GM03348 (cell line): Measurements from ENCODE around the gene WDR90.

Source experiments
- DNase-seq: peaks from one replicate; pipeline ENCODE4 v3.0.0; 2012; ENCODE audit warnings: low spot score

The WDR90 gene

GRCh38 chr16:660459-661183 lies 11.5 kb downstream of the WDR90 start:
- peak; percentile 79 for DNase-seq

- no peak for DNase-seq
Observed at GRCh38 chr16:661184-661821, 12.1 kb downstream of the WDR90 start.

- DNase-seq = no peak
Observed at GRCh38 chr16:662095-662494, 12.9 kb downstream of the WDR90 start.

- DNase-seq = no peak
Observed at GRCh38 chr16:662597-662996, 13.4 kb downstream of the WDR90 start.

- DNase-seq = no peak
Observed at GRCh38 chr16:666572-666971, 17.4 kb downstream of the WDR90 start.

GRCh38 chr16:667113-667779 lies 18.1 kb downstream of the WDR90 start:
- DNase-seq = no peak

- DNase-seq = peak; percentile 96
Observed at GRCh38 chr16:667780-668518, 18.8 kb downstream of the WDR90 start, which contains the start of gene RHOT2. Gene RHOT2, plus strand, starts transcription at chr16:668132. Its CDS starts 68 bp downstream, at chr16:668200.

GRCh38 chr16:668519-669171 lies 19.5 kb downstream of the WDR90 start:
- peak; percentile 28 for DNase-seq

- no peak for DNase-seq
Observed at GRCh38 chr16:669666-670065, 20.5 kb downstream of the WDR90 start.

- no peak for DNase-seq
Observed at GRCh38 chr16:670485-671352, 21.6 kb downstream of the WDR90 start.

- DNase-seq = no peak
Observed at GRCh38 chr16:671353-672131, 22.4 kb downstream of the WDR90 start.

GRCh38 chr16:672371-672770 lies 23.2 kb downstream of the WDR90 start:
- DNase-seq = no peak

GRCh38 chr16:672851-673250 lies 23.7 kb downstream of the WDR90 start:
- DNase-seq = no peak

GRCh38 chr16:673399-673991 lies 24.3 kb downstream of the WDR90 start:
- no peak for DNase-seq

GRCh38 chr16:674214-674881 lies 25.2 kb downstream of the WDR90 start:
- no peak for DNase-seq

GRCh38 chr16:674968-675883 lies 26.1 kb downstream of the WDR90 start, which contains the start of gene RHBDL1:
Gene RHBDL1, plus strand, starts transcription at chr16:675671. Its CDS starts 120 bp downstream, at chr16:675791.
- peak; percentile 68 for DNase-seq

GRCh38 chr16:675884-676564 lies 26.9 kb downstream of the WDR90 start:
- peak; percentile 18 for DNase-seq
